Measurements from ENCODE around the gene PDE7B. TPM values are rescaled to one million over a fixed set of nuclear protein-coding genes. Genes with fewer than 3 reads are reported as not detected.

The PDE7B gene
- total and polyA plus RNA-seq, 4 donors = 0.75 to 5.2 (median 1.3) TPM

DNA sequence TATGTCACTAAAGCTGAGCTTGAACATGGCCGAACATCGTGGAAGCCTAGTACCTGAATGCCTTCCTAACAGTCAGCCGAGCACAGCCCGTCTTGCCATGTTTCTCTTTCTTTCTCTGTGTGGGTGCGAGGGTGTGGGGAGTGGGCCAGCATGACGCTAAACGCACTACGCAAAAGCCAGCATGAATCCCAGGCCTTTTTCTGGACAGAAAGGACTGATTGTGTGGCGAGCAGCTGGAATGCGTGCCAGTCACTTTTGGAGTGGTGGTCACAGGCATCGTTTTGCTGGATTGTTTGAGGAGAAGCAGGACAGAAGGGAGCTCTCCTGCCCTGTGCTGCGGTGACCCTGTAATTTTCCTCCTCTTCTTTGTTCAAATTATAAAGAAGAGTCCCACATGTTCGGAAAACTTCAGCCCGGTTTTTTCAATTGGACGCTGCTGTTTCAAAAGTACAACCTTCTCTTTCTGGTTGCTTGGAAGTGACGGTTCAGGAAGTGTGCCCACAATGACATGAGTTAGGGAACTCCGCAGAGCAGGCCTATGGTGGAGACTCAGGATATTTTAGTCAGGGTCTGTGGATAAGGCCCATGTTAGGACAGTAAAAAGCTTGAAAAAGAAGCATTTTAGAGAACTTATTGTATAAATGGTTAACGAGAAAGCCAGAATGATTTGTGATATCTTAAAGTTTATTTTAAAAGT is 54.3 kb downstream of the PDE7B start:
- DNase-seq (ENCODE audit: low spot score) = no peak
- no peak overlapping the region for H3K9ac ChIP-seq (ENCODE audit: low read depth in 1 of 2, low read length in 2 of 2)
- TF ChIP-seq GABPA (IDR thresholded peaks at IDR 0.05 in 1 of 2, conservative IDR thresholded peaks at IDR 0.05 in 1 of 2) (no peak), SP1 (IDR thresholded peaks at IDR 0.05) (no peak), RAD21 (IDR thresholded peaks at IDR 0.05) (no peak), NR2F2 (IDR thresholded peaks at IDR 0.05) (no peak), RXRA (IDR thresholded peaks at IDR 0.05) (no peak), FOXA1 (IDR thresholded peaks at IDR 0.05) (no peak), ZBTB33 (IDR thresholded peaks at IDR 0.05) (no peak)
- TF ChIP-seq, protein P1, sequence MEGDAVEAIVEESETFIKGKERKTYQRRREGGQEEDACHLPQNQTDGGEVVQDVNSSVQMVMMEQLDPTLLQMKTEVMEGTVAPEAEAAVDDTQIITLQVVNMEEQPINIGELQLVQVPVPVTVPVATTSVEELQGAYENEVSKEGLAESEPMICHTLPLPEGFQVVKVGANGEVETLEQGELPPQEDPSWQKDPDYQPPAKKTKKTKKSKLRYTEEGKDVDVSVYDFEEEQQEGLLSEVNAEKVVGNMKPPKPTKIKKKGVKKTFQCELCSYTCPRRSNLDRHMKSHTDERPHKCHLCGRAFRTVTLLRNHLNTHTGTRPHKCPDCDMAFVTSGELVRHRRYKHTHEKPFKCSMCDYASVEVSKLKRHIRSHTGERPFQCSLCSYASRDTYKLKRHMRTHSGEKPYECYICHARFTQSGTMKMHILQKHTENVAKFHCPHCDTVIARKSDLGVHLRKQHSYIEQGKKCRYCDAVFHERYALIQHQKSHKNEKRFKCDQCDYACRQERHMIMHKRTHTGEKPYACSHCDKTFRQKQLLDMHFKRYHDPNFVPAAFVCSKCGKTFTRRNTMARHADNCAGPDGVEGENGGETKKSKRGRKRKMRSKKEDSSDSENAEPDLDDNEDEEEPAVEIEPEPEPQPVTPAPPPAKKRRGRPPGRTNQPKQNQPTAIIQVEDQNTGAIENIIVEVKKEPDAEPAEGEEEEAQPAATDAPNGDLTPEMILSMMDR (IDR thresholded peaks at IDR 0.05; ENCODE audit: low read depth, low read length, missing input control) = no peak
- no peaks in the 10 kb centered on the region for H3K36me3 ChIP-seq (ENCODE audit: control insufficient read depth in 4 of 4, insufficient read depth in 3 of 4, low read depth in 1 of 4, low read length in 3 of 4)
- no peaks in the 10 kb centered on the region for H3K9me3 ChIP-seq (ENCODE audit: control insufficient read depth in 4 of 4, low read length in 3 of 4)
- WGBS = 95% methylated on average over 18 of the region's 18 CpGs
- H3K4me3 ChIP-seq (ENCODE audit: low read depth in 1 of 3, low read length in 3 of 3) = no peak overlapping the region
- no peak overlapping the region for H3K27ac ChIP-seq (ENCODE audit: low read depth in 1 of 2, low read length in 2 of 2)
- H3K4me1 ChIP-seq (ENCODE audit: control insufficient read depth in 4 of 4, insufficient read depth in 4 of 4, low read length in 3 of 4) = peaks cover 7 to 21% (median 14%) of the 10 kb centered on the region in 4 donors
- H3K27me3 ChIP-seq (ENCODE audit: control insufficient read depth in 4 of 4, insufficient read depth in 4 of 4, low read length in 3 of 4) = no peaks in the 10 kb centered on the region

- H3K27me3 ChIP-seq (ENCODE audit: control insufficient read depth in 4 of 4, insufficient read depth in 4 of 4, low read length in 3 of 4) = no peaks in the 10 kb centered on the region
- H3K27ac ChIP-seq (ENCODE audit: low read depth in 1 of 2, low read length in 2 of 2) = no peak overlapping the region
- H3K9me3 ChIP-seq (ENCODE audit: control insufficient read depth in 4 of 4, low read length in 3 of 4) = no peaks in the 10 kb centered on the region
- H3K4me1 ChIP-seq (ENCODE audit: control insufficient read depth in 4 of 4, insufficient read depth in 4 of 4, low read length in 3 of 4) = peaks cover 7 to 21% (median 14%) of the 10 kb centered on the region in 4 donors
- no peak overlapping the region for H3K9ac ChIP-seq (ENCODE audit: low read depth in 1 of 2, low read length in 2 of 2)
- no peak overlapping the region for H3K4me3 ChIP-seq (ENCODE audit: low read depth in 1 of 3, low read length in 3 of 3)
- no peaks in the 10 kb centered on the region for H3K36me3 ChIP-seq (ENCODE audit: control insufficient read depth in 4 of 4, insufficient read depth in 3 of 4, low read depth in 1 of 4, low read length in 3 of 4)
- TF ChIP-seq REST (IDR thresholded peaks at IDR 0.05) (no peak), HNF4G (IDR thresholded peaks at IDR 0.05) (no peak), YY1 (IDR thresholded peaks at IDR 0.05) (no peak), TAF1 (conservative IDR thresholded peaks at IDR 0.05) (no peak), JUND (IDR thresholded peaks at IDR 0.05) (no peak), FOXA1 (IDR thresholded peaks at IDR 0.05) (no peak), RAD21 (IDR thresholded peaks at IDR 0.05) (no peak), EGR1 (IDR thresholded peaks at IDR 0.05; ENCODE audit: low read depth in 2 of 2) (no peak), RXRA (IDR thresholded peaks at IDR 0.05) (no peak), ATF3 (IDR thresholded peaks at IDR 0.05) (no peak), FOXA2 (IDR thresholded peaks at IDR 0.05) (no peak), NR2F2 (IDR thresholded peaks at IDR 0.05) (no peak), HNF4A (conservative IDR thresholded peaks at IDR 0.05) (no peak), SP1 (IDR thresholded peaks at IDR 0.05) (no peak), ZBTB33 (IDR thresholded peaks at IDR 0.05) (no peak), GABPA (IDR thresholded peaks at IDR 0.05 in 1 of 2, conservative IDR thresholded peaks at IDR 0.05 in 1 of 2) (no peak)
- TF ChIP-seq, protein P2, sequence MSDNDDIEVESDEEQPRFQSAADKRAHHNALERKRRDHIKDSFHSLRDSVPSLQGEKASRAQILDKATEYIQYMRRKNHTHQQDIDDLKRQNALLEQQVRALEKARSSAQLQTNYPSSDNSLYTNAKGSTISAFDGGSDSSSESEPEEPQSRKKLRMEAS (IDR thresholded peaks at IDR 0.05) = no peak
- TF ChIP-seq, protein P1 (IDR thresholded peaks at IDR 0.05; ENCODE audit: low read depth, low read length, missing input control) = no peak
- no peak for DNase-seq (ENCODE audit: low spot score)
- WGBS = 94% methylated on average over 3 of the region's 3 CpGs
Observed at GRCh38 chr6:135906542-135906941, 55.0 kb downstream of the PDE7B start.
